Endodermal cell (in vitro differentiated cells): ENCODE measurements around the gene TTC7B. TPM values are rescaled to one million over a fixed set of nuclear protein-coding genes. Genes with fewer than 3 reads are reported as not detected.
A peak's percentile ranks its signal among the peaks of the same experiment; 100 is the strongest.

Experiments used
- DNase-seq: peaks from one replicate; pipeline ENCODE4 v3.0.0-alpha.2; 2017
- H3K27ac ChIP-seq: 2 replicates; pipeline ENCODE4 v1.5.1; 2013; ENCODE audit warnings: mild to moderate bottlenecking, low read depth, low read length, moderate library complexity
- H3K27me3 ChIP-seq: 2 replicates; pipeline ENCODE4 v1.6.1; 2013; ENCODE audit warnings: mild to moderate bottlenecking, low read length, moderate library complexity; ENCODE audit not compliant: insufficient read depth, control insufficient read depth, poor library complexity, severe bottlenecking
- H3K36me3 ChIP-seq: 2 replicates; pipeline ENCODE4 v1.7.0; 2013; ENCODE audit warnings: mild to moderate bottlenecking, low read length, moderate library complexity; ENCODE audit not compliant: control insufficient read depth, insufficient read depth
- H3K4me1 ChIP-seq: one replicate; pipeline ENCODE4 v1.7.0; 2013; ENCODE audit warnings: low read length; ENCODE audit not compliant: control insufficient read depth, insufficient read depth
- H3K4me3 ChIP-seq: 2 replicates; pipeline ENCODE4 v1.5.1; 2013; ENCODE audit warnings: mild to moderate bottlenecking, low read length, moderate library complexity
- H3K9ac ChIP-seq: 2 replicates; pipeline ENCODE4 v1.6.1; 2013; ENCODE audit warnings: mild to moderate bottlenecking, low read length, moderate library complexity; ENCODE audit not compliant: poor library complexity, severe bottlenecking; ENCODE audit errors: extremely low read depth
- H3K9me3 ChIP-seq: 2 replicates; pipeline ENCODE4 v1.6.1; 2013; ENCODE audit warnings: mild to moderate bottlenecking, low read length, moderate library complexity; ENCODE audit not compliant: control insufficient read depth
- H3K27ac Mint-ChIP-seq: 2 replicates; pipeline ENCODE4 v1.8.0; 2020; ENCODE audit warnings: mixed read lengths
- H3K27me3 Mint-ChIP-seq: 2 replicates; pipeline ENCODE4 v1.8.0; 2021; ENCODE audit warnings: mild to moderate bottlenecking, mixed read lengths; ENCODE audit not compliant: insufficient read depth
- H3K36me3 Mint-ChIP-seq: 2 replicates; pipeline ENCODE4 v1.8.0; 2020; ENCODE audit warnings: low read depth, mixed read lengths
- H3K4me1 Mint-ChIP-seq: 2 replicates; pipeline ENCODE4 v1.8.0; 2020; ENCODE audit warnings: mixed read lengths
- H3K4me3 Mint-ChIP-seq: 2 replicates; pipeline ENCODE4 v1.8.0; 2020; ENCODE audit warnings: mild to moderate bottlenecking, moderate library complexity, mixed read lengths
- H3K9me3 Mint-ChIP-seq: 2 replicates; pipeline ENCODE4 v1.8.0; 2020; ENCODE audit warnings: mild to moderate bottlenecking, mixed read lengths
- CTCF ChIP-seq: fragments of 200-600 bp; sonication (generic); conservative IDR thresholded peaks from 2 replicates; pipeline ENCODE4 v1.5.0; 2021; ENCODE audit warnings: antibody characterized with exemption, mild to moderate bottlenecking
- WGBS, 2 experiments: methylation state at CpG; one replicate each; pipeline versions ENCODE4 v1.1.5 to v1.1.7; 2013; ENCODE audit warnings: missing lambda C conversion rate in 2 of 2, mixed read lengths in 1 of 2; ENCODE audit not compliant: insufficient coverage in 1 of 2, insufficient read length in 1 of 2; 5-methylcytosine and 5-hydroxymethylcytosine counted together
- total RNA-seq, 2 donors: library from RNA; stranded (reverse); fragmentation: NEBNext Ultra II Directional in 1 of 2; extraction: Animal tissue kit (Norgen Biotek cat#: 25700) in 1 of 2; gene quantifications; 2 replicates in 1 of 2; 3 replicates in 1 of 2; pipeline ENCODE4 v1.2.1, GENCODE V29; 2021

The TTC7B gene
- total RNA-seq, 2 donors from 2014 or later: 51.3 to 62.6 TPM

GRCh38 chr14:90785471-90785870 lies 30.8 kb downstream of the TTC7B start:
- Histone ChIP-seq H3K27ac (no peak overlapping the region), H3K9me3 (no peaks in the 10 kb centered on the region), H3K9ac (no peak overlapping the region), H3K4me3 (no peak overlapping the region), H3K36me3 (peaks cover 6% of the 10 kb centered on the region), H3K27me3 (no peaks in the 10 kb centered on the region), H3K4me1 (no peaks in the 10 kb centered on the region)
- Mint-ChIP-seq H3K4me1 (no peaks in the 10 kb centered on the region), H3K4me3 (no peak overlapping the region), H3K9me3 (no peaks in the 10 kb centered on the region), H3K27ac (no peak overlapping the region), H3K27me3 (no peaks in the 10 kb centered on the region), H3K36me3 (peaks cover 8% of the 10 kb centered on the region)
- 79 to 100% methylated on average over 2 to 7 of the region's 7 CpGs for WGBS, 2 experiments
- TF ChIP-seq CTCF: peak; percentile 71
- DNase-seq: peak; percentile 73

- Mint-ChIP-seq H3K27ac (no peak overlapping the region), H3K4me3 (no peak overlapping the region)
These were observed 31.5 kb downstream of the TTC7B start for GRCh38 chr14:90784621-90785270.

DNA sequence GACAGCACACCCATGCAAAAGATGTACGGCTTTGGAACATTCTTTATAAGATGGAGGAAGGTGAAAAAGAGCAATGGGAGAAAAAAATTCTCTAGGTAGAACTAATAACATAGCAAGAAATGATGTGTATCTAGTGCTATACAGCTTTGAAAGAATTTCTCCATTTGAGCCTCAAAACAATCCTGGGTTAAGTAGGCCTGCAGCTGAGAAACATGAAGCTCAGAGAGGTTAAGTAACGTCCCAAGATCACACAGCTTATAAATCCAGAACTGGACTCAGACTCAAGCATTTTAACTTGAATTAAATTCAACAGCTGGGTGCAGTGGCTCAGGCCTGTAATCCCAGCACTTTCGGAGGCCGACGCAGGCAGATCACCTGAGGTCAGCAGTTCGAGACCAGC lies 32.9 kb downstream of the TTC7B start:
- Mint-ChIP-seq H3K4me3 (no peak overlapping the region), H3K4me1 (no peaks in the 10 kb centered on the region), H3K9me3 (no peaks in the 10 kb centered on the region), H3K27ac (no peak overlapping the region), H3K27me3 (no peaks in the 10 kb centered on the region), H3K36me3 (peaks cover 17% of the 10 kb centered on the region)
- H3K9me3 ChIP-seq: no peaks in the 10 kb centered on the region
- no peak for TF ChIP-seq CTCF
- no peaks in the 10 kb centered on the region for H3K27me3 ChIP-seq
- no peak overlapping the region for H3K27ac ChIP-seq
- H3K4me1 ChIP-seq: no peaks in the 10 kb centered on the region
- H3K4me3 ChIP-seq: no peak overlapping the region
- H3K36me3 ChIP-seq: peaks cover 6% of the 10 kb centered on the region
- no peak overlapping the region for H3K9ac ChIP-seq
- DNase-seq: no peak
- WGBS, 2 experiments: 97 to 99% methylated on average over 6 of the region's 6 CpGs

More at GRCh38 chr14:90784621-90785270, 31.5 kb downstream of the TTC7B start:
- Histone ChIP-seq H3K4me3 (no peak overlapping the region), H3K9ac (no peak overlapping the region), H3K27ac (no peak overlapping the region), H3K36me3 (peaks cover 6% of the 10 kb centered on the region), H3K27me3 (no peaks in the 10 kb centered on the region), H3K4me1 (no peaks in the 10 kb centered on the region), H3K9me3 (no peaks in the 10 kb centered on the region)
- TF ChIP-seq CTCF: no peak
- Mint-ChIP-seq H3K27me3 (no peaks in the 10 kb centered on the region), H3K4me1 (no peaks in the 10 kb centered on the region), H3K36me3 (peaks cover 12% of the 10 kb centered on the region), H3K9me3 (no peaks in the 10 kb centered on the region)
- 90 to 97% methylated on average over 8 to 9 of the region's 9 CpGs for WGBS, 2 experiments
- peak; percentile 25 for DNase-seq
